ENCODE measurements around the gene RBCK1. TPM values are rescaled to one million over a fixed set of nuclear protein-coding genes. Genes with fewer than 3 reads are reported as not detected.

RBCK1 gene
- total and polyA plus RNA-seq, 9 of the 15 experiments (the other 6 are each of a cell fraction or from before 2014, with no cell fraction given) = 5.9 to 59.3 (median 26.5) TPM

GRCh38 chr20:462199-462991 lies 54.3 kb downstream of the RBCK1 start, which contains the start of gene TBC1D20 (continued):
- TF ChIP-seq ZNF512 (tag; IDR thresholded peaks at IDR 0.05) = no peak
- TF ChIP-seq GABPB2 (CRISPR knock-in tag; conservative IDR thresholded peaks at IDR 0.05) = no peak
- no peak for TF ChIP-seq DIDO1 (tag; IDR thresholded peaks at IDR 0.05; ENCODE audit: low read depth)
- no peak for TF ChIP-seq STAT5A (IDR thresholded peaks at IDR 0.05; ENCODE audit: borderline replicate concordance, low read length)
- TF ChIP-seq CGGBP1 (CRISPR knock-in tag; IDR thresholded peaks at IDR 0.05) = no peak
- peak; percentile 95 for TF ChIP-seq BHLHE40 (IDR thresholded peaks at IDR 0.05; ENCODE audit: low read length)
- TF ChIP-seq PBX2 (CRISPR knock-in tag; IDR thresholded peaks at IDR 0.05; ENCODE audit: low read depth) = no peak
- no peak for TF ChIP-seq PBX2 (tag; conservative IDR thresholded peaks at IDR 0.05; ENCODE audit: low read depth)
- TF ChIP-seq CTBP1 (IDR thresholded peaks at IDR 0.05; ENCODE audit: borderline replicate concordance) = 0 out of 2 replicates have a peak, but pooled peaks have one; percentile 7
- TF ChIP-seq ZNF408 (CRISPR knock-in tag; IDR thresholded peaks at IDR 0.05; ENCODE audit: low read depth) = no peak
- TF ChIP-seq REST (IDR thresholded peaks at IDR 0.05; ENCODE audit: borderline replicate concordance) = peak; percentile 81
- no peak for TF ChIP-seq REST (CRISPR knock-in tag; IDR thresholded peaks at IDR 0.05; ENCODE audit: low read depth)
- TF ChIP-seq ZNF77 (CRISPR knock-in tag; IDR thresholded peaks at IDR 0.05) = no peak
- no peak for TF ChIP-seq CCAR2 (IDR thresholded peaks at IDR 0.05; ENCODE audit: low read depth, low read length)
- TF ChIP-seq ZNF174 (CRISPR knock-in tag; IDR thresholded peaks at IDR 0.05) = no peak
- TF ChIP-seq TSC22D4 (tag; IDR thresholded peaks at IDR 0.05) = no peak
